Measurements from ENCODE around the gene MEF2B. TPM values are rescaled to one million over a fixed set of nuclear protein-coding genes. Genes with fewer than 3 reads are reported as not detected.
"Not testable (repeated sequence)": the region's sequence is repeated elsewhere in the genome, so short reads cannot be mapped to it uniquely, and the experiment has no call there.

Gene MEF2B
- total RNA-seq, 1 donor from 2014 or later, result not detected

DNA sequence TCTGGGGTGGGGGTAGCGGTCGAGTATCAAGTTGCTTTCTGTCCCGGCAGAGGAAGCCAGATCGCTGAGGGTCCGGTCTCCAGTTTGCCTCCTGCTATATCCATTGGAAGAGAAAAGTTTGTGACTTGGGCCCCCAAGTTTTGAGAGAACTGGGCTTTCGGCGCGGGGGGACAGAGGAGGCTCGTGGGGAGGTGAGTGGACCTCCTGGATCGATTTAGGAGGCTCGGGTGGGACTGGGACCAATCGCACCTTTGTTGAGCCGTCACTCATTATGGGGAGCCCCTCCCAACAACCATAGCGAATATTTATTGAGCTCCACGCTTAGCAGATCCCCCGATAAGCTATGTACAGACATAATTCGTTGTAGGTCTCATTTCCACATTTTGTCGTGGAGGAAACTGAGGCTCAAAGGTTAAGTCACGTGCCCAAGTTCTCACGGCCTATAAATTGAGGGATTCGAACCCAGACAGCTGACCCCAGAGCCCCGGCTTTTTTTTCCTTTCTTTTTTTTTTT lies 22.9 kb upstream of the MEF2B start:
- no peak for DNase-seq

DNA sequence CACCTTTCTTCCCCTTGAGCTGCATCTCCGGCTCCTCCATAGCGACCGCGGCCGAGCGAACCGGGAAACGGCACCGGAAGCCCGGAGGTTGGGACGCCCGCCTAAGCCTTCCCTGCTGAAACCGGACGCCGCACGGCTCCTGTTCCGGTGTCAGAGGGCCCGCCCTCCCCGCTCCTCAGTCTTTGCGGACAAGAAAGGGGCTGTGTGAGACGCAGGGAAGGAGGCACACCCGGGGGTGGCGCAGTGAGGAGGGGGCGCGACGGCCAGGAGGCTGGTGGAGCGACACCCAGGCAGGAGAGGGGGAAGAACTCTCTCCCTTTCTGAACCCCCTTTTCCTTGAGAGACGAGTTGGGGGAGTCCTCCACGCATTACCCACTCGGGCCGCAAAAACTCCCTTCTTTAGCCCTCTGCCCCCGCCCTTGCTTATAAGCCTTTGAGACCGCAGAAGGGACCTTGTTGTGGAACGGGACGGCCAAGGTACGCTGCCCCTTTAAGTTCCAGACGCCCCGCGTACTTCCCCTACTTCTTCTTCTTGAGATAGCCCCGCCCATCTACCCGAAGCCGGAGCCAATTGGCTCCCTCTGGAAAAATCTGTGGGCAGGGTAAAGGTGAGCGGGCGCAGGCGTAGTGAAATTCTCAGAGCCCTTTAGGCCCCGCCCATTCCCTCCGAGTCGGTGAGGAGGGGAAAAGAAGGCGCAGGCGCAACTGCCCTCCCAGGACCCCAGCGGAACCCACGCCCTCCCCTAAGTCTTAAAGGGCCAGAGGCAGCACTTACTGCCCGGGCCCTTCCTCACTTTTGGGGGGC lies 22.2 kb upstream of the MEF2B start, which contains the start of the genes BORCS8 and RFXANK:
Gene BORCS8, minus strand, starts transcription at position 75 of the 805 bp plus-strand sequence. Its CDS starts 35 bp downstream, at position 40.
Gene RFXANK, plus strand, starts transcription at position 181 of the 805 bp plus-strand sequence. CDS start 1,689 bp downstream, outside the sequence.
- DNase-seq, result peak; percentile 100

DNA sequence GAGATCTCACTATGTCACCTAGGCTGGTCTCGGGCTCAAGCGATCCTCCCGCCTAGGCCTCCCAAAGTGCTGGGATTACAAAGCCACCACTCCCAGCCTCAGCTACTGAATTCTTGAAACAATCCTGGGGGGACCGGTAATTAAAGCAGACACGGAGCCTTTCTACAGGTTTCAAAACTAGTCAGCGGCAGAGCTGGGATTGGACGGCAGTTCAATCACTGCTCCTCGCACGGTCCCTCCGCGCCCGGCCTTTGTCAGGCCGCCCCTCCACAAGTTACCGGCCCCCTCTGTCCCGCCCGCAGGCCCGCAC lies 21.7 kb upstream of the MEF2B start:
- no peak for DNase-seq

DNA sequence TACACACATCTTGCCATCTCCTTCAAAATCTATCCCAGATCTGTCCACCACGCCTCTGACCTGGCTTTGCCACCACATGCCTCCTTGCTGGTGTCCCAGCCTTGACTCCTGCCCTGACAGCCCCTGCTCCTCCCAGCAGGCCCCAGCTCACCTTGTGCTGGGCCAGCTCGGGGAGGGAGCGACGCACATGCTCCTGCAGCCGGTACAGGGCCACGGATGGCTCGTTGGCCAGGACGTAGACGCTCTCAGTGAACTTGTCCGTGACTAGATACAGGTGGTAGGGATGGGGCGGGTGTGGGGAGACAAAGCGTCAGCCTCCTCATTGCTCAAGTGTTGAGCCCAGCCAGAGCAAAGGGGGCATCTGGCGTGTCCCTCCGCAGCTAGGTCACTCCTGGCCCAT lies 16.7 kb upstream of the MEF2B start:
- no peak for DNase-seq

DNA sequence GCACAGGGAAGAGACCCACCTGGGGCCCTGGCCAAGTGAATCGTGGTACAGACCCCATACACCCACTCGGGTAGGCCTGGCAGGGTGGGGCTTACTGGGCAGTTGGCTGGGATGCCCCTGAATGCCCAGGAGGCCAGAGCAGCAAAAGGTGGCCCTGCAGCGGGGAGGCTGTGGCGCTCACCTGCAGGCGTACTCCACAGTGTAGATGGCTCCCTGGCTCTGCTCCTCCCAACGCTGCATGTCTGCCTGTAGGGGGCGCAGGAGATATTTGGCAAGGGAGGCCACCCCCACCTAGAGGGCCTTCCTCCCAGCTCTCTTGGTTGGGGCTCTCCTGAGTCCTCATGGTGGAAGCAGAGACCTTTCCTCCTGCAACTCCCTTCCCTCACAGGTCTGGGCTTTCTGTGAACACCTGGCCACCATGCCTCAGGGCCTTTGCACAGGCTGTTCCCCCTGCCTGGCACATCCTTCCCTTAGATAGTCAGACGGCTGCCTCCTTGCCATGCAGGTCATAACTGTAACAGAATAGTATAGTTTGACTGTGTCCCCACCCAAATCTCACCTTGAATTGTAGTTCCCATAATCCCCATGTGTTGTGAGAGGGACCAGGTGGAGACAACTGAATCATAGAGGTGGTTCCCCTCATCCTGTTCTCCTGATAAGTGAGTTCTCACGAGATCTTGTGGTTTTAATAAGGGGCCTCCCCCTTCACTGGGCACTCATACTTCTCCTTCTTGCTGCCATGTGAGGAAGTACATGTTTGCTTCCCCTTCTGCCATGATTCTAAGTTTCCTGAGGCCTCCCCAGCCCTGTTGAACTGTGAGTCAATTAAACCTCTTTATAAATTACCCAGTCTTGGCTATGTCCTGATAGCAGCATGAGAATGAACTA lies 16.0 kb upstream of the MEF2B start:
- peak; percentile 30 for DNase-seq

DNA sequence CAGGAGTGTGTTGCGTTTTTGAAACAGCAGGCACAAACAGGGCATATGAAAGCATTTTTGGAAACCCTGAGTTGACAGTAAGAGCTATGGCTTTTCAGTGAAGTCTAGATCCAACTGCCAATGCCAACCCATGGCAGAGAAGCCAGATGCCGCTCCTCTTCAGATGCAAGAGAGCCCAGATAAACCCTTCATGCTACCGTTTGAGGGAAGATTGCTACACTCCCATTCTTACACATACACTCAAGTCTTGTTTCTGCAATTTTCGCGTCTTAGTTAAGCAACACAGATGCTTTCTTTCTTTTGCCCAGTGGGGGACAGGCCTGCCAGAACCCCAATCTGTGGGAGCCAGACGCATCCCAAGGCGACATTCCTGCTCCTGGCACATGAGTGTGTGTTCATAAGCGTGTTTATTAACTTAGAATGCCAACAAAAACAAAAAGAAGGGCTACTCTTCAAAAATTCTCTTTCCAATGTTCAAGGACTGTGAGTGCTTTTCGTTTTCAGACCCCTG lies 11.5 kb upstream of the MEF2B start:
- DNase-seq, result no peak

DNA sequence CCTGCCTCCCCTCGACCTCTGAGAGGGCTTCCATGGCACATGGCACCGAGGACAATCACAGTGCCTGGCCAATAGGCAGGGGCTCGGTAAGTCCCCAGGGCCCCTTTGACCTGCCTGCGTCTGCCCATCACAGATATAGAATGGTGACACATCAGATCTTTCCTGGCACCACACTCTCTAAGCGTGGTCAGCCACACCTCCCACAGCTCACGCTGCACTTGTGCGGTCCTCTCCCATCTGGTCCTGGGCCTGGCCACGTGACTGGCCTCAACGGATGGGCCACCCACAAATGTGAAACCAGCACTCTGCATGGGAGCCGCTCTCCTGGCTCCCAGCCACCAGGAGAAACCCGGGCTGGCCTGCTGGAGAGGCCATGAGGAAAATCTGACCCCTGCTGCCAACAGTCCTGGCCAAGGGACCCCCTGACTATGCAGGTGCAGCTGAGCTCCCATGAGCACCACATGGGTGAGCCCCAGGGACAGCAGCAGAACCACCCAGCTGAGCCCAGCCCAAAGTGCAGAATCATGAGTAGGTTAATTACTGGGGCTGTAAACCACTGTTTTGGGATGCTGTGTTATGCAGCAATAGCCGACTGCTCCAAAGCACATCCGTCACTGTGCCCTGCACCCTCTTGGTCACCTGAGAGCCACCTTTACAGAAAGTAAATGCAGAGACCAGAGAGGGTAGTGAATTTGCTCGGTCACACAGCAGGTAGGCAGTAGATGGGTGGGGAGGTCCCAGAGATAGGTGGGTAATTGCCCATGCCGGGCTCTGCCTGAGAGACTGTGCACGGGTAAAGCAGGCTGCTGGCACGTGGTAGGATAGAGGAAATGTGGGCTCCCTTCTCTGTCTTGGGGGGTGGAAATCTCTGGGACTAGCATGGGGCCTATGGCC lies 9.7 kb upstream of the MEF2B start:
- no peak for DNase-seq

DNA sequence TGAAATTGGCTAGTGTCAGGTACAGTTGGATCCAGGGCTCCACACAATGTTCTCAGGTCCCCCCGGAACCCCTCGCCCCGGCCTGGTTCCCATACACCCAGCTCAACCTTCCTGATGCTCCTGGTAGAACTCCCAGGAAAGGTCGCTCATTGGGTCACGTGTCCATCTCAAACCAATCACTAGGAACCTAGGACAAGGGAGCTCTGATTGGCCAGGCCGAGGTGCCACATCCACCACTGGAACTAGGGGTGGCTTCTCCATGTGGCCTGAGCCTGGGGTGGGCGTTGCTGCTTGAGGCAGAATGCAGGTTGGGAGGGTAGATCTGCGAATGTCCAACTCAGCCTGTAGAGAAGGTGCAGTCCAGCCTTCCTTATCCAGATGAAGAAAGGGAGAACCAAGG lies 6.9 kb upstream of the MEF2B start:
- no peak for DNase-seq

DNA sequence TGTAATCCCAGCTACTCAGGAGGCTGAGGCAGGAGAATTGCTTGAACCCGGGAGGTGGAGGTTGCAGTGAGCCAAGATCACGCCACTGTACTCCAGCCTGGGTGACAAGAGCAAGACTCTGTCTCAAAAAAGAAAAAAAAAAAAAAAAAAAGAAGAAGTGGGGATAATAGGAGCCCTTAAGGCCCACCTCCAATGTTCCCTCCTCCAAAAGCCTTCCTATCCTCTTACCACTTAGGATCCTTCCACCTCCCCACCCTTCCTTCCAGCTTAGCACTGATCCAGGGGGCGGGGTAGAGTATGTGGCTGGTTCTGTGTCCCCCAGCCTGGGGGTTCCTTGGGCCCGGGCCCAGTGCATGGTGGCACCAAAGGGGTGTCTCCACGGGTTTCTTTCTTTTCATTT lies 3.2 kb upstream of the MEF2B start:
- DNase-seq, result not testable (repeated sequence)

DNA sequence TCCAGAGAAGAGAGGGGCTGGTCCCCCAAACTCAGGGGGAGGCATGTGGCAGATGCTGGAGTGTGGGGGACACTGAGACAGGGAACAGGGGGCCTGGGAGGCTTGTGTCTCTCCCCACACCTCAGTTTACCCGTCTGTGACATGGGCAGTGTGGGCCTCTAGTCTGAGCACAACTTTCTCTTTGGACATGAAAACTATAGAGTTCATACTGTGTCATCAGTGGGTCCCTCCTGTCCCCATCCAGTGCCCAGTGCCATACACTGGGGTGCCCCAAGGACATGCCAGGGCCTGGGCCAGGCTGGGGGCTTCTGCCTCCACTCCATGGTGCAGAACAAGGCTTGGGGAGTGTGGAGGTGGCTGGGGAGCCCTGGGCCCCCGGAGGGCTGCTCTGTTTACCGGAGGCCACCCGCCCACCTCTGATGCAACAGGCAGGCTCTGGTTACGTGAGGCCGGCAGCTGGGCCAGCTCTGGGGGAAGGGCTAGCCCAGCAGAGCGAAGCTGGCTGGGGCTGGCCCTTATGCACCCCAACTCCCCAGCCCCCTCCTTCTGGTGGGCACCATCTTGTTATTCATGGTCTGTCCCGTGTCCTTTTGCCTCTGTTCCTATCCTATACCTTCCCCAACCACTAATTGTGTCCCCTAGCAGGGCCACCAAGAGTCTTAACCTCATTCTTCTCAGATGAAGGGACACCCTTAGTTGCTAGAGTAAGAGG lies 1.9 kb upstream of the MEF2B start:
- peak; percentile 44 for DNase-seq

DNA sequence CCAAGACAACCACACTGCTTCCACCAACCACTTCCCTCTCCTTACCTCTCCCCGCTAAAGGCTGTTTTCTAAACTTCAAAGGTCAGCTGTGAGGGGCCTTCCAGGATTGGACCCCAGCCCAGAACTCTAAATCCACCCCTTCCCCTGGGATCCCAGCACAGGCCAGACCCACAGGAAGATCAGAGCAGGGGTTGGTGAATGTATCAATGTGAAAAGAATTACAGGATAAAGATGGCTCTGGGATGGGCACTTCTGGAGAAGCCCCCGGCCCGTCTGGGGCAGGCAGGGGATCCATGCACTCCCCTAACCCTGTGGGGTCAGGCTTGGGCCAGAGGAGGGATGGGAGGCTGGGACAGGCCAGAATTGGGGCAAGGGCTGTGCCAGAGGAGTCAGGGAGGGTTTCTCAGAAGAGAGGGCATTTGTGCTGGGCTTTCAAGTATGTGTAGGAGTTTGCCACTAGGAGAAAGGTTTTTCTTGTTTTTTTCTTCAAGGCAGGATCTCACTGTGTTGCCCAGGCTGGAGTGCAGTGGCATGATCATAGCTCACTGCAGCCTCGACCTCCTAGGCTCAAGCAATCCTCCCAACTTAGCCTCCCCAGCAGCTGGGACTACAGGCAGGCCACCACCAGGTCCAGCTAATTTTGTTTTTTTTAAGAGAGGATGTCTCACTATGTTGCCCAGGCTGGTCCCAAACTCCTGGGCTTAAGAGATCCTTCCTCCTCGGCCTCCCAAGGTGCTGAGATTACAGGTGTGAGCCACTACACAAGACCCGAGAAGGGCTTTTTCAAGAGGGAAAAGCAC lies 1.0 kb upstream of the MEF2B start:
- DNase-seq, result peak; percentile 48

DNA sequence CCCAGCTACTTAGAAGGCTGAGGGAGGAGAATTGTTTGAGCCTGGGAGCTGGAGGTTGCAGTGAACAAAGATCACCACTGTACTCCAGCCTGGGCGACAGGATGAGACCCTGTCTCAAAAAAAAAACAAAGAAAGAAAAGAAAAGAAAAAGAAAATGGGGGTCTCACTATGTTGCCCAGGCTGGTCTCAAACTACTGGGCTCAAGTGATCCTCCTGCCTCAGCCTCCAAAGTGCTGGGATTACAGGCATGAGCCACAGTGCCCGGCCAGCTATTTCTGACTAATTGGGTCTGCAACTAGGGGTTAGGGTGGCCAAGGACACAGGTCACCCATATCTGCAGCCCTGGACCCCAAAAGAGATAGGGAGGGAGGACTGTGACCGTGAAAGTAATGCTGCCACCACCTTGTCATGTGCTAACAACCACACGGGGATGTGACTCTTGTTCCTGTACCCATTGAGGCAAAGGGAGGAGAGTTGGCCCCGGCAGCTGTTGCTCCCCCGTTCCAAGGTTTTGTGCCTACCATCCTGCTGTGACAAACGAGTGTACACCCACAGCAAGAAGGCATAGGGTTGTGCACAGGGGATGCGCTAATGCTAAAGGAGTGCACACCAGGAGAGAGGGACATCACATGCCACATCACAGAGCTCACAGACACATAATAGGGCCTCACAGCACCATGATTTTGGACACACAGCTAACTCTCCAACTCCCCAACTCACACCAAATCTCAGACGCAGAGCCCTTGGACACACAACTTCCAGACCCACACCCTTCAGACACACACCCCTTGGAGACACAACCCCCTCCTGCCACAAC lies 619 bp downstream of the MEF2B start:
- DNase-seq, result no peak

DNA sequence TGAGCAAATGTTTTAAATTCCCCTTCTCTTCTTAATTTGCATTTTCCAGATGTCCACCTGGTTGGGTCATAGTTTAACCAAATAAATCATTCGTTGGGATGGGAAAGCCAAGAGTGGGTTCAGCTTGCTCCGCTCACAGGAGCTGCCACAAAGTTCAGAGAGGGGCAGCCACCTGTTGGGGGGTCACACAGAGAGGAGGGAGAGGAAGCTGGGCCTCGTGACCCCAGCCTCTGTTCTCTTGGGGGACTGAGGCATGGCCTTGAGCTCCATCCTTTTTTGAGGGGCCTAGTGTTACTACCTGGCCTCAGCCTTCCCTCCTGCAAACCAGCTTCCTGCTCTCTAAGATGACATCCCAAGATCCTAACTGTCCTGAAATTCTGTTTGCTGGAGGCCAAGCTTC lies 2.5 kb downstream of the MEF2B start:
- DNase-seq, result no peak

DNA sequence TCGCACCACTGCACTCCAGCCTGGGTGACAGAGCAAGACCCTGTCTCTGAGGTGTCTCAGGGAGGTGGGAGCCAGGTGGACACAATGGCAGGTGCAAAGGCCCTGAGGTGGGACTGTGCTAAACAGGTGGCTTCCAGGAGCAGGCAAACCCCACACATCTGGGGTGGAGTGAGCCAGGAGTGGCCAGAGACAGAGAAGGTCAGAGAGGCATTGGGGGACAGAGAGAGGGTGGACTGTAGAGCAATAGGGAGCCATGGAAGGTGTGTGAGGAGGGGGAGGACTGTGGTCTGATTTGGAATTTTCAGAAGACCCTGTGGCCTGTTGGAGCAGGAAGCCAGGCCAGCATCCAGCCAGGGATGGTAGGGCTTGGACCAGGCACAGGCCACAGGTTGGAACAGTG lies 4.7 kb downstream of the MEF2B start:
- DNase-seq, result no peak

DNA sequence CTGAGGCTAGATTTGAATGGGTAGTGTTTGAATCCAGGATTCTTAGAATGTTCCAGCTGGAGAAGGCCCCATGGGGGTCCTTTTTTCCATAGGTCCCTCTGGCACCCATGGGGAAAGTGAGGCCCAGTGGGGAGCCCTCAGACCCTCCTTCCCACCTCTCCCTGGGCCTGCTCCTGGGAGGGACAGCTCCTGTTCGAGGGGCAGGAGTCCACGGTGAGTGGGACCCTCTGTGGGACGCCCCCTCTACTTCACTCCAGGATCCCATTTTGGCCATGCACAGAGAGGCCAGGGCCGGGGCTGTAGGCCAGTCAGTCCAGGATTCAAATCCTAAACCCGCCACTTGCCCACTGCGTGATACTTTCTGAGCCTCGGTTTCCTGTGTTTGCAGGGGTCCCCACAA lies 7.6 kb downstream of the MEF2B start:
- DNase-seq, result no peak

DNA sequence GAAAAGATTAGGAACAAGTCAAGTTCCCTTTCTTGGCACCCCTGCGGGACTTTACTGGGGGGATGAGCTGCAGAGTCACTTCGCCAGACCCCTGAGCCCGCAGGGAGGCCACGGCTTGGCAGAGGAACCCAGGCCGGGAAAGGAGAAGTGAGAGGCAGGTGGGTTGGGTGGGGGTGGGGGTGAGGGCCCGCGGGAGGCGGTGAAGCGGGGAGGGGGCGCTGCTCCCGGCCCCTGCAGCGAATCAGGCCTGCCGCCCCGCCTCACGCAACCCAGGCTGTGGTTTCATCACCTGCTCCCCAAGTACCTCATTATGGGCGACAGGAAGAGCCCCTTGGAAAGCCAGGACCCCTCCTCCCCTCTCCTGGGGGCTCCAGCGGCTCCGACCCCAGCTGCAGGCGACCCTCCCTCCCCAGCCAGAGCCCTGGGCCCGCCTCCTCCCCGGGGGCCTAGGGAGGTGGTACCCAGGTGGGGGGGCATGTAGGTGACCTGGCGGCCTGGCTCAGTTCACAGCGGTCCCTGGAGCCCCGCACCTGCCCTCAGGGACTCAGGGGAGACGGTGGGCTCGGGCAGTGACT lies 9.5 kb downstream of the MEF2B start:
- no peak for DNase-seq

DNA sequence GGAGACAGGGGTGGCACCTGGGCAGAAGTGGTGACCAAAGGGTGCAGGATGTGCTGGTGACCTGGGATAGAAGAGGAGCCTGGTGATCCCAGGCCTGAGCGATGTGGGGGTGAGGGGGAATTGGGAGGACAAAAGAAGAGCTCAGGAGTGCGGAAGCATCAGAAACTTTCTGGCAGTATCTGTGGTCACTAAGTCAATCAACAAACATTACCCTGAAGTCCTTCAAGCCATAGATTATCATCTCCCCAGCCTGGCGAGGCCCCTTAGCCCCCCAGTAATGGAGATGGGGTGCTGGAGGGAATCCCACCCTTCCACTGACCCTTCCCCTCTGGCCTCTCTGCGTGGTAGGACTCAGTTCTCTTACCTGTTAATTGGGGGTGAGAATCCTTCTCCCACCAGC lies 10.5 kb downstream of the MEF2B start:
- DNase-seq, result no peak

DNA sequence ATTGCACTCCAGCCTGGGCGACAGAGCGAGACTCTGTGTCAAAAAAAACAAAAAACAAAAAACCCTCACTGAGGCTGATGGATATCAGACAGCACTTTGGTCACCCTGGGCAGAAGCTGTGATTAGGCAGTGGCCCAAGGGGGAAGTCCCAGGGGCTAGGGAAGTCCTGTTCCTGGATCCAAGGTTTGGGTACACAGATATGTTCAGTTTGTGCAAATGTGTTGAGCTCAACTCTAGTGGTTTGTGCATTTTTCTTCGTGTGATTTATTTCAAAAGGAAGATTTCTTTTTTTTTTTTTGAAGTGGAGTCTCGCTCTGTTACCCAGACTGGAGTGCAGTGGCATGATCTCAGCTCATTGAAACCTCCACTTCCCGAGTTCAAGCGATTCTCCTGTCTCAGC lies 12.3 kb downstream of the MEF2B start:
- DNase-seq, result no peak

All from tongue (tissue), 2 donors.